H1 (cell line): ENCODE results near the gene GATAD2B. TPM values are rescaled to one million over a fixed set of nuclear protein-coding genes. Genes with fewer than 3 reads are reported as not detected.

Experiments
- CEBPB ChIP-seq: IDR thresholded peaks from 2 replicates; pipeline ENCODE4 v1.6.1; 2012; ENCODE audit warnings: low read depth, low read length
- GABPA ChIP-seq: IDR thresholded peaks from 2 replicates; pipeline ENCODE4 v1.6.1; 2011; ENCODE audit warnings: mild to moderate bottlenecking, low read length, moderate library complexity, borderline replicate concordance; ENCODE audit not compliant: insufficient read depth
- POLR2AphosphoS5 ChIP-seq: IDR thresholded peaks from 2 replicates; pipeline ENCODE4 v1.6.1; 2011; ENCODE audit warnings: low read depth, low read length
- polyA plus RNA-seq, 7 experiments: library from polyadenylated mRNA; depleted of rRNA in 3 of 7; stranded (reverse) in 5 of 7; unstranded in 2 of 7; fragments of >200 nt in 5 of 7; fragments of 200-250 nt in 2 of 7; gene quantifications; 1 replicate in 5 of 7; 2 replicates in 1 of 7; 4 replicates in 1 of 7; pipeline versions ENCODE4 v1.2.1 to v1.2.3, GENCODE V29; 2011 to 2013; ENCODE audit warnings: missing spikeins in 2 of 7, mixed read lengths in 2 of 7
- total RNA-seq: library from RNA; stranded (reverse); fragmentation: NEBNext Ultra II Directional; extraction: Animal tissue kit (Norgen Biotek cat#: 25700); gene quantifications from 2 replicates; pipeline ENCODE4 v1.2.1, GENCODE V29; 2021
- TF ChIP-seq, protein P1 (sequence below): fragments of 300-600 bp; sonication (generic); IDR thresholded peaks from 2 replicates; pipeline ENCODE4 v1.7.1; 2012; ENCODE audit warnings: low read length, moderate library complexity, mild to moderate bottlenecking, inconsistent platforms; ENCODE audit not compliant: insufficient replicate concordance

Gene GATAD2B
- total and polyA plus RNA-seq, 2 of the 8 experiments (the other 6 are each of a cell fraction or from before 2014, with no cell fraction given), result 8.4 to 39.1 TPM

- TF ChIP-seq, protein P1, sequence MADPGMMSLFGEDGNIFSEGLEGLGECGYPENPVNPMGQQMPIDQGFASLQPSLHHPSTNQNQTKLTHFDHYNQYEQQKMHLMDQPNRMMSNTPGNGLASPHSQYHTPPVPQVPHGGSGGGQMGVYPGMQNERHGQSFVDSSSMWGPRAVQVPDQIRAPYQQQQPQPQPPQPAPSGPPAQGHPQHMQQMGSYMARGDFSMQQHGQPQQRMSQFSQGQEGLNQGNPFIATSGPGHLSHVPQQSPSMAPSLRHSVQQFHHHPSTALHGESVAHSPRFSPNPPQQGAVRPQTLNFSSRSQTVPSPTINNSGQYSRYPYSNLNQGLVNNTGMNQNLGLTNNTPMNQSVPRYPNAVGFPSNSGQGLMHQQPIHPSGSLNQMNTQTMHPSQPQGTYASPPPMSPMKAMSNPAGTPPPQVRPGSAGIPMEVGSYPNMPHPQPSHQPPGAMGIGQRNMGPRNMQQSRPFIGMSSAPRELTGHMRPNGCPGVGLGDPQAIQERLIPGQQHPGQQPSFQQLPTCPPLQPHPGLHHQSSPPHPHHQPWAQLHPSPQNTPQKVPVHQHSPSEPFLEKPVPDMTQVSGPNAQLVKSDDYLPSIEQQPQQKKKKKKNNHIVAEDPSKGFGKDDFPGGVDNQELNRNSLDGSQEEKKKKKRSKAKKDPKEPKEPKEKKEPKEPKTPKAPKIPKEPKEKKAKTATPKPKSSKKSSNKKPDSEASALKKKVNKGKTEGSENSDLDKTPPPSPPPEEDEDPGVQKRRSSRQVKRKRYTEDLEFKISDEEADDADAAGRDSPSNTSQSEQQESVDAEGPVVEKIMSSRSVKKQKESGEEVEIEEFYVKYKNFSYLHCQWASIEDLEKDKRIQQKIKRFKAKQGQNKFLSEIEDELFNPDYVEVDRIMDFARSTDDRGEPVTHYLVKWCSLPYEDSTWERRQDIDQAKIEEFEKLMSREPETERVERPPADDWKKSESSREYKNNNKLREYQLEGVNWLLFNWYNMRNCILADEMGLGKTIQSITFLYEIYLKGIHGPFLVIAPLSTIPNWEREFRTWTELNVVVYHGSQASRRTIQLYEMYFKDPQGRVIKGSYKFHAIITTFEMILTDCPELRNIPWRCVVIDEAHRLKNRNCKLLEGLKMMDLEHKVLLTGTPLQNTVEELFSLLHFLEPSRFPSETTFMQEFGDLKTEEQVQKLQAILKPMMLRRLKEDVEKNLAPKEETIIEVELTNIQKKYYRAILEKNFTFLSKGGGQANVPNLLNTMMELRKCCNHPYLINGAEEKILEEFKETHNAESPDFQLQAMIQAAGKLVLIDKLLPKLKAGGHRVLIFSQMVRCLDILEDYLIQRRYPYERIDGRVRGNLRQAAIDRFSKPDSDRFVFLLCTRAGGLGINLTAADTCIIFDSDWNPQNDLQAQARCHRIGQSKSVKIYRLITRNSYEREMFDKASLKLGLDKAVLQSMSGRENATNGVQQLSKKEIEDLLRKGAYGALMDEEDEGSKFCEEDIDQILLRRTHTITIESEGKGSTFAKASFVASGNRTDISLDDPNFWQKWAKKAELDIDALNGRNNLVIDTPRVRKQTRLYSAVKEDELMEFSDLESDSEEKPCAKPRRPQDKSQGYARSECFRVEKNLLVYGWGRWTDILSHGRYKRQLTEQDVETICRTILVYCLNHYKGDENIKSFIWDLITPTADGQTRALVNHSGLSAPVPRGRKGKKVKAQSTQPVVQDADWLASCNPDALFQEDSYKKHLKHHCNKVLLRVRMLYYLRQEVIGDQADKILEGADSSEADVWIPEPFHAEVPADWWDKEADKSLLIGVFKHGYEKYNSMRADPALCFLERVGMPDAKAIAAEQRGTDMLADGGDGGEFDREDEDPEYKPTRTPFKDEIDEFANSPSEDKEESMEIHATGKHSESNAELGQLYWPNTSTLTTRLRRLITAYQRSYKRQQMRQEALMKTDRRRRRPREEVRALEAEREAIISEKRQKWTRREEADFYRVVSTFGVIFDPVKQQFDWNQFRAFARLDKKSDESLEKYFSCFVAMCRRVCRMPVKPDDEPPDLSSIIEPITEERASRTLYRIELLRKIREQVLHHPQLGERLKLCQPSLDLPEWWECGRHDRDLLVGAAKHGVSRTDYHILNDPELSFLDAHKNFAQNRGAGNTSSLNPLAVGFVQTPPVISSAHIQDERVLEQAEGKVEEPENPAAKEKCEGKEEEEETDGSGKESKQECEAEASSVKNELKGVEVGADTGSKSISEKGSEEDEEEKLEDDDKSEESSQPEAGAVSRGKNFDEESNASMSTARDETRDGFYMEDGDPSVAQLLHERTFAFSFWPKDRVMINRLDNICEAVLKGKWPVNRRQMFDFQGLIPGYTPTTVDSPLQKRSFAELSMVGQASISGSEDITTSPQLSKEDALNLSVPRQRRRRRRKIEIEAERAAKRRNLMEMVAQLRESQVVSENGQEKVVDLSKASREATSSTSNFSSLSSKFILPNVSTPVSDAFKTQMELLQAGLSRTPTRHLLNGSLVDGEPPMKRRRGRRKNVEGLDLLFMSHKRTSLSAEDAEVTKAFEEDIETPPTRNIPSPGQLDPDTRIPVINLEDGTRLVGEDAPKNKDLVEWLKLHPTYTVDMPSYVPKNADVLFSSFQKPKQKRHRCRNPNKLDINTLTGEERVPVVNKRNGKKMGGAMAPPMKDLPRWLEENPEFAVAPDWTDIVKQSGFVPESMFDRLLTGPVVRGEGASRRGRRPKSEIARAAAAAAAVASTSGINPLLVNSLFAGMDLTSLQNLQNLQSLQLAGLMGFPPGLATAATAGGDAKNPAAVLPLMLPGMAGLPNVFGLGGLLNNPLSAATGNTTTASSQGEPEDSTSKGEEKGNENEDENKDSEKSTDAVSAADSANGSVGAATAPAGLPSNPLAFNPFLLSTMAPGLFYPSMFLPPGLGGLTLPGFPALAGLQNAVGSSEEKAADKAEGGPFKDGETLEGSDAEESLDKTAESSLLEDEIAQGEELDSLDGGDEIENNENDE, result no peak
- TF ChIP-seq POLR2AphosphoS5 (no peak), GABPA (no peak), CEBPB (no peak)
Measured at GRCh38 chr1:153968972-153969371, 46.2 kb upstream of the GATAD2B start (continued).
